CD4-positive, alpha-beta T cell (primary cell): ENCODE measurements around the gene WDFY4. TPM values are rescaled to one million over a fixed set of nuclear protein-coding genes. Genes with fewer than 3 reads are reported as not detected.

Experiments used
- ATAC-seq: fragments of 200-7000 bp; cut with Tn5 transposase; one replicate; pipeline ENCODE4 v1.10.0; 2022; ENCODE audit warnings: mild to moderate bottlenecking; ENCODE audit not compliant: poor library complexity
- CTCF ChIA-PET: fragments of 350-600 bp; sonication (Branson Sonifier 250); formaldehyde crosslinking; loops from one replicate; lab custom pipeline; 2021; ENCODE audit warnings: antibody characterized with exemption, inconsistent platforms; lab: Charles Lee
- POLR2A ChIA-PET: fragments of 350-600 bp; sonication (Branson Sonifier 250); formaldehyde crosslinking; loops from one replicate; lab custom pipeline; 2021; ENCODE audit warnings: antibody characterized with exemption, inconsistent platforms; lab: Charles Lee
- DNase-seq, 14 experiments: peaks; one replicate each; pipeline ENCODE4 v3.0.0-alpha.2; 2013 to 2020; ENCODE audit warnings: mixed read lengths in 2 of 14
- H3K27ac ChIP-seq, 2 donors: one replicate each; pipeline versions ENCODE4 v1.5.1 to v1.7.0; 2013; ENCODE audit warnings: low read length in 2 of 2, low read depth in 1 of 2, mild to moderate bottlenecking in 1 of 2
- H3K27me3 ChIP-seq, 2 experiments: 1 replicate in 1 of 2; 2 replicates in 1 of 2; pipeline versions ENCODE4 v1.6.1 to v1.7.0; 2013; ENCODE audit warnings: low read length in 2 of 2, control low read depth in 1 of 2, mild to moderate bottlenecking in 1 of 2, moderate library complexity in 1 of 2; ENCODE audit not compliant: insufficient read depth in 2 of 2, control insufficient read depth in 1 of 2
- H3K36me3 ChIP-seq: one replicate; pipeline ENCODE4 v1.6.1; 2013; ENCODE audit warnings: low read length, control low read depth; ENCODE audit not compliant: insufficient read depth
- H3K4me1 ChIP-seq: one replicate; pipeline ENCODE4 v1.6.1; 2013; ENCODE audit warnings: low read length, control low read depth; ENCODE audit not compliant: insufficient read depth
- H3K4me3 ChIP-seq: one replicate; pipeline ENCODE4 v1.5.1; 2013; ENCODE audit warnings: mild to moderate bottlenecking, low read length, moderate library complexity
- H3K9me3 ChIP-seq, 2 experiments: 1 replicate in 1 of 2; 2 replicates in 1 of 2; pipeline versions ENCODE4 v1.6.1 to v1.7.0; 2013; ENCODE audit warnings: low read length in 2 of 2, mild to moderate bottlenecking in 2 of 2, control low read depth in 1 of 2, moderate library complexity in 1 of 2; ENCODE audit not compliant: control insufficient read depth in 1 of 2, insufficient read depth in 1 of 2
- H3K27ac Mint-ChIP-seq: one replicate; pipeline ENCODE4 v1.8.0; 2020; ENCODE audit warnings: mixed read lengths
- H3K27me3 Mint-ChIP-seq: one replicate; pipeline ENCODE4 v1.8.0; 2021; ENCODE audit warnings: mixed read lengths
- H3K36me3 Mint-ChIP-seq: one replicate; pipeline ENCODE4 v1.8.0; 2021; ENCODE audit warnings: low read depth, mixed read lengths
- H3K4me1 Mint-ChIP-seq: one replicate; pipeline ENCODE4 v1.8.0; 2021; ENCODE audit warnings: low read depth, mixed read lengths
- H3K4me3 Mint-ChIP-seq: one replicate; pipeline ENCODE4 v1.8.0; 2020; ENCODE audit warnings: mild to moderate bottlenecking, mixed read lengths
- H3K9me3 Mint-ChIP-seq: one replicate; pipeline ENCODE4 v1.8.0; 2020; ENCODE audit warnings: mixed read lengths
- intact Hi-C, 2 experiments: fragments of 100-400 bp; cut with DNase I in 1 of 2; cut with micrococcal nuclease in 1 of 2; formaldehyde crosslinking; loops; one replicate each; pipeline versions ENCODE4 v1.15.1 to v1.9.0; 2023 to 2025; cut with DNase I, micrococcal nuclease
- total RNA-seq, 174 experiments: library from RNA in 2 of 174; stranded (reverse) in 2 of 174; gene quantifications; one replicate each; pipeline ENCODE4 v1.2.3 and lab custom pipeline; 2021 to 2026
- TF ChIP-seq, protein P1 (sequence below): fragments of 200-600 bp; IDR thresholded peaks from one replicate; pipeline ENCODE4 v1.8.0; 2022; ENCODE audit warnings: antibody characterized with exemption, mild to moderate bottlenecking

The WDFY4 gene
- total RNA-seq, 2 experiments from 2014 or later: 1.3 to 2.5 TPM

DNA sequence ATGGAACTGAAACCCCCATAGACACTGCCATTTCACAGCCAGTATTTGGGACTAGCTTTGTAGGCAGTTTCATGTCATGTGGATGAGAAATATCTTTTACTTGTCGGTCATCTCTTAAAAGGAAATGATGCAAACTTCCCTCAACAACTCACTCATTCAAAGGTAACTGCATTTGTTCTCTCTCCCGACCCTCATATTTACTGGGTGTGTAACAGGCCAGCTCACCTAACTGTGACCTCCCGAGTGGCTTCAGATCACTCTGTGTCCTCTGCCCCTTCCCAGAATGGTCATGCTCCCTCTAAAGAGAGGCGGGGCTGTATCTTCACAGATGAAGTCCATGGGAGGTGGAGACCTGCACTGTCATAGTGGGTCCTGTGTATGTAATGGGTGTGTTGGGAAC is 240.3 kb downstream of the WDFY4 start:
- TF ChIP-seq, protein P1, sequence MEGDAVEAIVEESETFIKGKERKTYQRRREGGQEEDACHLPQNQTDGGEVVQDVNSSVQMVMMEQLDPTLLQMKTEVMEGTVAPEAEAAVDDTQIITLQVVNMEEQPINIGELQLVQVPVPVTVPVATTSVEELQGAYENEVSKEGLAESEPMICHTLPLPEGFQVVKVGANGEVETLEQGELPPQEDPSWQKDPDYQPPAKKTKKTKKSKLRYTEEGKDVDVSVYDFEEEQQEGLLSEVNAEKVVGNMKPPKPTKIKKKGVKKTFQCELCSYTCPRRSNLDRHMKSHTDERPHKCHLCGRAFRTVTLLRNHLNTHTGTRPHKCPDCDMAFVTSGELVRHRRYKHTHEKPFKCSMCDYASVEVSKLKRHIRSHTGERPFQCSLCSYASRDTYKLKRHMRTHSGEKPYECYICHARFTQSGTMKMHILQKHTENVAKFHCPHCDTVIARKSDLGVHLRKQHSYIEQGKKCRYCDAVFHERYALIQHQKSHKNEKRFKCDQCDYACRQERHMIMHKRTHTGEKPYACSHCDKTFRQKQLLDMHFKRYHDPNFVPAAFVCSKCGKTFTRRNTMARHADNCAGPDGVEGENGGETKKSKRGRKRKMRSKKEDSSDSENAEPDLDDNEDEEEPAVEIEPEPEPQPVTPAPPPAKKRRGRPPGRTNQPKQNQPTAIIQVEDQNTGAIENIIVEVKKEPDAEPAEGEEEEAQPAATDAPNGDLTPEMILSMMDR: no peak
- Mint-ChIP-seq H3K4me3 (no peak overlapping the region), H3K4me1 (no peaks in the 10 kb centered on the region), H3K36me3 (no peaks in the 10 kb centered on the region), H3K27me3 (no peaks in the 10 kb centered on the region), H3K27ac (no peak overlapping the region), H3K9me3 (no peaks in the 10 kb centered on the region)
- intact Hi-C loops: no loop called here
- DNase-seq (no peak), ATAC-seq (no peak)
- H3K4me3 ChIP-seq: no peak overlapping the region
- H3K27me3 ChIP-seq: no peaks in the 10 kb centered on the region
- peaks cover 0 to 6% of the 10 kb centered on the region in 2 experiments for H3K9me3 ChIP-seq
- ChIA-PET CTCF (no interaction called here), POLR2A (no interaction called here)
- H3K4me1 ChIP-seq: no peaks in the 10 kb centered on the region
- H3K36me3 ChIP-seq: no peaks in the 10 kb centered on the region
- no peak overlapping the region for H3K27ac ChIP-seq

DNA sequence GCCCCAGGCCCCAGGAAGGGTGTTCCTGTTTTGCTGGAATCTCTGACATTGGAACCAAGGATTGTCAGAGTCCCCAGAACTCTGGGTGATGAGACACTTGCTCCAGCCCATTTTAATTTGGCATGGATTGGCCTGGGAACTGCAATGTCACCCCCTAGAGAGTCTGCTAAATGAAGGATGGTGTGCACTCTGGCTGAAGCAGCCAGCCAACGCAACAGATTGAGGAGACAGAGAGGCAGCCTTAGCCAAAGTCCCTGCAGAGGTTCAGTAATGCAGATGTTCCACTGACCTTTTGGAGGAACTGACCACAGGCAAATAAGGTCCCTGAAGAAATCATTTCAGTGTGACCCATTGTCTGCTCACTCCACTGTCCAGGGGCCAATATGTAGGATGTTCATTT is 241.6 kb downstream of the WDFY4 start:
- no peaks in the 10 kb centered on the region for H3K27me3 Mint-ChIP-seq

DNA sequence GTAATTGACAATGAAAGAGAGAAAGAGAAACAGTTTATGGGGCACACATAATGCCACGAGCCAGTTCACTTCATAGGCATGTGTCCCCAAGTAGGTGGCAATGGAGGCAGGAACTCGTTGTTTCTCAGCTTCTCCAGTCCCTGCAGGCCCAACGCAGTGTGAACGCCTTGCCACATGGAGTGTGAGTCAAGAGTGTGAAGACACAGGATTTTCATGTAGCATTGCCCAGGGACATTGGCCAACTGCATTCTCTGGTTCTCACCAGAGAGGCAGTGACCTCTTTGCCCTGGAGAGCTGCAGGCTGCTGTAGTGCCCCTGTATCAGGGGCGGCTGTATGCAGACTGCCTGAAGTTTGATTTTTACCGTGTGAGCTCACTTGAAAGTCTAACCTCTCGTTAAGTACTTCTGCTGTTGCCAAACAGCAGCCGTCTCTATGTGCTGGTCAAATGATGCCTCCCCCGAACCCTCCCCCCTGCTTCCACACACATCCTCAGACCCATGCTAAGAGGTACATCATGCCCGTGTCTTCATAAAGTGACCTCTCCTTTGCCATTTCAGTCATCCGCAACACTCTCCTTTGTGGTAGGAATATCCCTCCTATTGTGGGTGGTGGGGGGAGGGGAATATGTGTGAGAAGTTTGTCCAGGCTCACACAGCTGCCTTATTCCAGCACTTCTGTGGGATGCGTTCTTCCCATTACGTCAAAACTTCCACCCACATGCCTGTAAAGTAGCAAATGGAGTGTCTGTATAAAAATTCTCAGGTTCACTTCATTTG is 242.3 kb downstream of the WDFY4 start:
- no peak for DNase-seq
- Mint-ChIP-seq H3K27me3 (no peaks in the 10 kb centered on the region), H3K27ac (no peak overlapping the region), H3K36me3 (no peaks in the 10 kb centered on the region), H3K4me3 (no peak overlapping the region), H3K4me1 (no peaks in the 10 kb centered on the region), H3K9me3 (no peaks in the 10 kb centered on the region)
- intact Hi-C loops: no loop called here
- Histone ChIP-seq H3K9me3 (peaks cover 0 to 6% of the 10 kb centered on the region in 2 experiments), H3K36me3 (no peaks in the 10 kb centered on the region), H3K4me3 (no peak overlapping the region), H3K27me3 (no peaks in the 10 kb centered on the region), H3K4me1 (no peaks in the 10 kb centered on the region), H3K27ac (no peak overlapping the region)
- ATAC-seq: no peak
- TF ChIP-seq, protein P1: no peak
- POLR2A ChIA-PET: no interaction called here
- CTCF ChIA-PET: no interaction called here

More for the DNA sequence above, 241.6 kb downstream of the WDFY4 start:
- ChIA-PET POLR2A (no interaction called here), CTCF (no interaction called here)
- Histone ChIP-seq H3K9me3 (peaks cover 0 to 6% of the 10 kb centered on the region in 2 experiments), H3K27ac (no peak overlapping the region), H3K36me3 (no peaks in the 10 kb centered on the region), H3K27me3 (no peaks in the 10 kb centered on the region), H3K4me1 (no peaks in the 10 kb centered on the region), H3K4me3 (no peak overlapping the region)
- H3K4me1 Mint-ChIP-seq: no peaks in the 10 kb centered on the region
- no peak overlapping the region for H3K27ac Mint-ChIP-seq
- no peak overlapping the region for H3K4me3 Mint-ChIP-seq
- no peak for DNase-seq
- TF ChIP-seq, protein P1: no peak
- no peak for ATAC-seq
- intact Hi-C loops: no loop called here
- no peaks in the 10 kb centered on the region for H3K36me3 Mint-ChIP-seq
- H3K9me3 Mint-ChIP-seq: no peaks in the 10 kb centered on the region
